NCI-H345 treated with DMSO at 0.1 percent for 48 hours (cell line): Measurements from ENCODE around the gene SMARCD2.
"Not testable (repeated sequence)": the region's sequence is repeated elsewhere in the genome, so short reads cannot be mapped to it uniquely, and the experiment has no call there.

Experiments
- DNase-seq: peaks from one replicate; lab custom pipeline; 2025; ENCODE audit not compliant: unreplicated experiment; lab: John Stamatoyannopoulos, UW

The SMARCD2 gene

DNA sequence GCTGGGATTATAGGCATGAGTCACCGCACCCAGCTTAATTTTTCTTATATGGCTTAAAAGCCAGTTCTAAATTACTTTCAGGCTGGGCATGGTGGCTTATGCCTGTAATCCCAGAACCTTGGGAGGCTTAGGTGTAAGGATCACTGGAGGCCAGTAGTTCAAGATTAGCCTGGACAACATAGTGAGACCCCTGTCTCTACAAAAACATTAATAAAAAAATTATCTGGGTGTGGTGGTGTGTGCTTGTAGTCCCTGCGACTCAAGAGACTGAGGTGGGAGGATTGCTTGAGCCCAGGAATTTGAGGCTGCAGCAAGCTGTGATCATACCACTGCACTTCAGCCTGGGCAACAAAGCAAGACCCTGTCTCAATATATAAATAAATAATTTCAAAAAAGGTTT is 10.8 kb upstream of the SMARCD2 start:
- no peak for DNase-seq

DNA sequence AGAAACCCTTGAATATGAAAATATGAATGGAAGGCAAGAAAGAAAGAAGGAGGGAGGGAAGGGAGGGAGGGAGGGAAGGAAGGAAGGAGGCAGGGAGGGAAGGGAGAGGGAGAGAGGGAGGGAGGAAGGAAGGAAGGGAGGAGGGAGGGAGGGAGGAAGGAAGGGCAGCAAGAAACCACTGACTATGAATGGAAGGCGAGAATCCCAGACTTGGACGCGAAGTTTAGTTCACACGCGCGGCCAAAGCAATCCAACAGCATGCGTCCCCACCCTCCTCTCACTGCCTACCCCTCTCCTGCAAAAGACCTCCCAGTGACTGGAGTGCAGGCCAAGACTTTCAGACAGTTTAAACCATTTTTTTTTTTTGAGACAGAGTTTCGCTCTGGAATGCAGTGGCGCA is 7.9 kb upstream of the SMARCD2 start:
- no peak for DNase-seq

DNA sequence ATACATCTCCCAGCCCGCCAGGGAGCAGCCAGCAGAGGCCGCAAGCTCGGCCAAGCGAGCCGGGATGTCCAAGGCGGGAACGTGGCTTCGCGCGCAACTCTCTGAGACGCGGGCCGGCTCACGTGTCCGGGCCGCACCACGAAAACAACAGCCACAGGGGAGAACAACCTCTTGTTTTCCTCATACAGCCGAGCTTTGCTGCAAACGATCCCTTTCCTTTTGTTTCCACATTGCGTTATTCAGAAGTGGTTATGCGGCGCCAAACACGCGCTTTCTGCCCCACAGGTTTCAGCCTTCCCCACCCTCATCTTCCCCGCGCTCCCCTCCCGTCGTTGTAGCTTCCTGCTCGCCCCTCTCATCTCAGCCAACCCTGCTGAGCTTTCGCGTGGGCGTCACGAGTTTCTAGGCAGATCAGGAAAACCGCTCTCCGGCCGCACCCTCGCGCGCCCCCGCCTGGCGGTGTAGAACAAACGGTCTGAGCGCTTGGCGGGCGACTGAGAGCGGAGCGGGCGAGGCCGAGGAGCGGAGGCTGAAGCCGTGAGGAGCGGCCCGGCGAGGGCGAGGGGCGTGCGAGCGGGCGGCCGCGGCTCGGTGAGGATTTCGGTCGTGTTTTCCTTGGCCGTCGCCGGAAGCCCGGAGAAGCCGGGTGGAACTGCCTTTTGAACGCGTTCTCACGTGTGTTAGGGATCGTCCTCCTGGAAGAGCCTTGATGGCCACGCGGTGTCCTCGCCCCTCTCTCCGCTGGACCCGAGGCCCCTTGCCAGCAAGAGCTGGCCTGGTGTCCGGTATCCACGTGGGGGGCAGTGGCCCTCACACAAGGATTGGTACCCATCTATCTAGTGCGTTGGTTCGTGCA is 6.6 kb upstream of the SMARCD2 start:
- no peak for DNase-seq

DNA sequence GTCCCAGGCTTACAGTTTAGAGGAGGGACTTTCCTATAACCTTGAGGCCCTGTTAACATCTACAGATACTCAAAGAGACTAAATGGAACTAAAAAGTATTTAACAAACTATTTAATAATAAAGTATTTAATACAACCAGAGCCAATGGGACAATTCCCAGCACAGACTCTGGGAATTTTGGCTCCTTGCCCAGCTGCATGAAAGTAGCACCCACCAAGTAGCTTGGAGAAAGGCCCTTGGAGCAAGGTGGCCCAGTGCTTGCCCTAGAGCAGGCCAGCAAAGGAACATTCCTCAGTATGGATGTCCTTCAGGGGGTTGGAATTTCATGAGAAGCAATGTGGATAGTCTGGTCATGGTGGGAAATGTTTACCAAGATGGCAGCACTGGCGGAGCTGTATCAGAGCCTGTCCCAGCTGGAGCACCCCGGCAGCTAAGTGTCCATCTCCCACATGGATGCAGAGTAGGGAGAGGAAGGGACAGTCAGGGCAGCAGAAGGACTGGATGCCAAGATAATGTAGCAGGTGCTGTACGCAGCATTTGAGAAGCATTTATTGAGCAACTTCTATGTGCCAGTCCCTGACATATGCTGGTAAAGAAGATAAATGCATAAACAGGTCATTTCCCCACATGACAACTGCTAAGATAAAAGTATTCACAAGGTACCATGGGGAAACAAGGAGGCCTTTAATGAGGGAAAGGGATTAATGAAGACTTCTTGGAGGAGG is 5.2 kb upstream of the SMARCD2 start:
- DNase-seq: no peak

DNA sequence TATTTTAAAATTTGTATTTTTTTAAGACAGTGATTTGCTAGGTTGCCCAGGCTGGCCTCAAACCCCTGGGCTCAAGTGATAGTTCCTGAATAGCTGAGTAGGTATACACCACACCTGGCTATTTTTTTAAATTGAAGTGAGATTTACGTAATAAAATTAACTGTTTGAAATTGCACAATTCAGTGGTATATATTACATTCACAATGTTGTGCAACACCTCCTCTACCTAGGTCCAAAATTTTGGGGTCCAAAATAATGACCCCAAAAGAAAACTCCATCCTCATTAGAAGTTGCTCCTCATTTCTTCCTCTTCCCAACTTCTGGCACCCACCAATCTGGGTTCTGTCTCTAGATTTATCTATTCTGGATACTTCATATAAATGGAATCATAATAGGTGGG is 3.0 kb upstream of the SMARCD2 start:
- DNase-seq: no peak

DNA sequence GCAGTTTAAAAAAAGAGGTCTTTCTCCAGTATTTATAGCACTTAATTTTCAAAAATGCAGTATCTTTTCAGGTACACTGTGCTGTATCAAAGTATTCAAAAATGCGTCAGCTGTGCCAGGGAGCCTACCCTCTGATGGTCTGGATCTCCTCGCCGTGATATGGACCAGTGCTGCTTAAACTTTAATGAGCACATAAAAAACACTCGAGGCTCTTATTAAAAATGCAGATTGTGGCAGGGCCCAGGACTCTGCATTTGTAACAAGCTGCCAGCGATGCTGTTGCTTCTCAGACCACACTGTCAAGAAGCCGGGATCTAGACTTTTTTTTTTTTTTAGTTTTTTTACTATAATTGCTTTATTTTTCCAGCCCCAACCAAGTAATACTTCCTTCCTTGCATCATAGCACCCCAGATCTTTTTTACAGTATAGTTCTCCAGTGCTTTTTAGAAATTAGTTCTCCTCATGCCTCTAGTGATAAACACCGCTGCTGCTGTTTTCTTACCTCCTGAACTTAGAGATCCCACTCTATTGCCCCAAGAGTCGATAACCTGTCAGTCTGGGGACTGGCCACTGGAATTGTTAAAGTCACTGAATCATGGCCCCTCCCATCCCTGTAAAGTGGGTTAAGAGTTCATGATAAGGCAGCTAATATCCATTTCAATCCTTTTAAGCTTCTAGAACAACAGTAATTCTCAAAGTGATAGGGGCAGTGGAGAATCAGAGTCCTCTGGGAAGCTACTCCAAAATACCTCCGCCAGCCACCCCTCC is 1.6 kb upstream of the SMARCD2 start:
- no peak for DNase-seq

DNA sequence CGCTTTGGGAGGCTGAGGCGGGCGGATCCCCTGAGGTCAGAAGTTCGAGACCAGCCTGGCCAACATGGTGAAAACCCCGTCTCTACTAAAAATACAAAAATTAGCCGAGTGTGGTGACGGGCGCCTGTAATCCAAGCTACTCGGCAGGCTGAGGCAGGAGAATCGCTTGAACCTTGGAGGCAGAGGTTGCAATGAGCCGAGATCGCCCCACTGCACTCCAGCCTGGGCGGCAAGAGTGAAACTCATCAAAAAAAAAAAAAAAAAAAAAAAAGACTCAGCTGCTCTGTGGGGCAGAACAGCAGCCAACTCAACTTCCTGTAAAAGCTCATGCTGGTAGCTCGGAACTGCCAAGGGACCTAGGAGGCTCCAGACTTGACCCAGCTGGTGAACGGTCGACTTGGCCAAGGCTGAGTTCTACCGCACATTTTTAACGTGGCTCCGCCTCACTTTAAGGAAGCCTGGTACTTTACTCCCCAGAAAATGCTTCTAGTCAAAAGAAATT is 953 bp upstream of the SMARCD2 start:
- not testable (repeated sequence) for DNase-seq

DNA sequence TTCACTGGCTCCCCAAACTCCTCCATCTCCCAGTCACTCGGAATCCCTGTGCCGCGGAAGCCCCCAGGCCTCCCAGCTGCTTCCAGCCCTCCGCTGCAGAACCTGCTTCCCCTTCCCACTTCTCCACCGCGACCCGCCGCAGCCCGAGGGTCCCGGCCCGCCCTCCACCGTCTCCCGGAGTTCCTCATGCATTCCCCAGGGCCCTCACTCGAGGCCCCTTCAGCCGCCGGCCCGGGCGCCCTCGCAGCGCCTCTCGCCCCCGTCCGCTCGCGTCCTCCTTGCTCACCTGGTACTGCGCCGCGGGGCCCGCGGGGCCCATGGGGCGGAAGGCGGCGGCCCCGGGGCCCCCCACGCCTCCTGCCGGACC is 329 bp downstream of the SMARCD2 start:
- DNase-seq: no peak

DNA sequence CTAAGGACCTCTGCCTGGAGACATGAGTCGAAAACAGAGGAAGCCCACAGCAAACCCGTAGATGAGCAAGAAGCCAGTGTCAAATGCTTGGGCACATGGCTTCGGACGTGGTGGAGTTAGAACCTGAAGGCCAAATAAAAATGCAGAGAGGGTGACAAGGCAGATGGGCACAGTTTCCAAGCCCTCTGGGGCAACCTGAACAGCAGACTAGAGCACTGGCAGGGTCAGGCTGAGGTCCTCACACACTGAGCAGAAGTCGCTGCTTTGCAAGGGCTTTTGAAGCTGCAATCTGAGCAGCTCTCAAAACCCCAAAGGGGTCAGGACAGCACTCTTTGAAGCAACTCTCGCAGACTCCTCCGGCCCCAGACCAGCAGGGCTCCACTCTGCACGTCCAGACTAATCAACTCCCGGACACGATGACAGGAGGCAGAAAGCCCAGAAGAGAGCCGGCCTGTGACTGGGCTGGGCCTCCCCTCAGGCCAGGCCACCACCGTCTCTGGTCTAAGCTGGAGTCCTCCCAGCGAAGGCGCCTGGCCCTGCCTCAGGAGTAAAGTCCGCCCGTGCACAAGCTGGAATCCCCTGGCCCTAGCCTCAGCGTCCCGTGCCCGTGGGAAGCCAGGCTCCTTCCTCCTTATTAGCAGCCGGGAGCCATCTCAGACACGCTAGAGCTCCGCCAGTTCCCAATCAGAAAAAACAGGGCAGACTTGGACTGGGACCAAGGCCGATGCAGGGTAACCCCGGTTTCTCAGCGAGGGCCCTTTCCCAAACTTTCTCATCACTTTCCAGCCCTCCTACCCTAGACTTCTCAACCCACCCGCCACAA is 924 bp downstream of the SMARCD2 start:
- no peak for DNase-seq

DNA sequence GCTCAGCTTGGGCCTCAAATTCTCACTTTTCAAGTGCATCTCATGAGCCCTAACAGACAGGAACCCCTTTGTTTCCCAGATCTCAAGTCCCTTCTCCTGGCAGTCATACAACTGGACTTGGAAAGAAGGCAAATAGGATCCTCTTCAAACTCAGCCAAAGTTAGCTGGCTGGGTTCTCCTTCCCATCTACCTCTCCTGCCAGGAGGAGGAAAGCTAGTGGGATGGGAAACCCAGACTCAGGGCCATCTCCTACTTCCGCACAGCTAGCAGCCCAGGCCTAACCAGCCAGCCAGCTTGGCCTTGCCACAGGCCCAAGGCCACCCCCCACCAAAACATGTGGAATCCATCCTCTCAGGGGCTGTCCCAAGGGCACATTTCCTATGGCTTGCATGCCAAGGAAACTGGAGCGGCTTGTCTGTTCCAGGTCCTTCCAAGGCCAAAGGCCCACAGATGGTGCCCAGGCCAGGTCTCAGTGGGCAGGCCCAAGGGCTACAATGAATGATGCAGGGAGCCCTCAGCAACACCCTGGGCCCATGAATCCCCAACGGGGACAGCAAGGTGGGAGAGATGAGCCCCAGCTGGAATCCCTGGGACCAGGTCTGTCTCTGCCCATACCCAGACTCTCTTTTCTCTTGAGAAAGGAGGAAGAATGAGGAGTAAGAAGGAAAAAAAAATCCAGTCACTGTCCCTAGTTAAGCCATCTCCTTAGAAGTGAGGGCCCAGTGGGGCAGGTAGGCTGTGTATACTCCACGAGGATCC is 1.7 kb downstream of the SMARCD2 start:
- DNase-seq: no peak

DNA sequence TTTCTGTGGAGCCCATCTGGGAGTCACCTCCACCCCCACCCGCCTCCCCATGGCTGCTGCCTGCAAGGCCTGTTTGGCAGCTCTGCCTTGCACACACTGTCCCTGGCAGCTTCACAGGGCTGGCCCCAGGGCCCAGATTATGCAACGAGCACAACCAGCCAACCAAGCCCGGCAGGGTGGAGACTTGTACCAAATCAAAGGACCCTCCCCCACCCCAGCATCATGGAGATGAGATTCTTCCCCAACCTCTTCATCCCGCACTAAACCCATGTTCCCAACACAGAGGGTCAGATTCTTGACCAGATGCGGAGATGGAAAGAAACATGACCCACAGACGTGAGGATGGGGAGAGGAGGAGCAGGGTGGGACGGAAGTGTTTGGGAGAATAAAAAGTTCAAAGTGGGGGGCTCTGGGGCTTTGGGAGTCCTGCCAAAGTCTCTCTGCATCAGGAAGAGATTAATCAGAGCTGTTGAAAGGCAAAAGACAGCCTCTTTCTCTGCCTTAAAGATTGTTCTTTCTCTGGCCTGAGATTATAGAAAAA is 3.8 kb downstream of the SMARCD2 start:
- DNase-seq: no peak

DNA sequence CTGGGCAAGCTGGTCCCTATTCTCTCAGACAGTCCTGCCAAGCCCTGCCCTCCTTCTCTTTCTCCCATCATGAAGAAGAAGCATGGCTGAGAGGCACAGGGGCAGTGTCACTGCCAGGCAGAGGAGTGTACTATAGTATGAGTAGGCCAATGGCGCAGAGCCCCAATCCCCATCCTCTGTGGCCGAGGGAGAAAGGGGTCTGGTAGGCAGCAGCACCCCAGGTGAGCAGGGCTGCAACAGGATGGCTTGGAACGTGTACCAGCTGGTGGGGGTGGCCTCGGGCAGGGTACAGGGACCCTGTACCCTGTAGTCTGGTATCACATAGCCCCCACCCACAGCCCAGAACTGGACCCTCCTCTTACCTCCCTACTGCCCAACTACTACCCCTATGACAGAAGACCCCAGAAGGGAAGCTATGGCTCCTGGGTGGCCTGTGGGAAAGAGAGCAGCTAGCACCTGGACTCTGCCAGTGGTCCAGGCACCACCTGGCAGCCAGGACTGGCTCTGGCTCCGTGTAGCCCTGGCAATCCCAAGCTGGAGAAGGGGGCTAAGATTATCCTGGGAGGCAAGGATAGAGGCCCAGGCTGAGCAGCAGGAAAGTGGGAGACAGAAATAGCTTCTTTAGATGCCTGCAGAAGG is 4.4 kb downstream of the SMARCD2 start:
- DNase-seq: no peak

DNA sequence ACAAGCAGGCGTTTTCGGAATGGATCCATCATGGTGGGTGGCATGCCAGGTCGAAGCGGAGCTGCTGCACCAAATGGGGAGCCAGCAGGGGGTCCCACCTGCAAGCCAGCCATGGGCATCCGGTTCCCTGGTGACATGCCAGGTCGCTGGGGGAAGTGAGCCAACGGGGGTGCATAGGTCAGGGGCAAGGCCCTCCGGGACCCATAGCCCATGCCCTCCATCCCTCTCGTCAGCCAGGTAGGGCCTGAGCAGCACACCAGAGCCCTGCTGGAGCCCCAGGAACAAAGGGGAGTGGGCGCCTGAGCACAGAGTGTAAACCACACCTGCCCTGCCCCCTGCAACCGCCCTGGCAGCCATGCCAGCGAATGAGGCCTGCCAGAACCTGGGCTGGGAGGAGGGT is 5.0 kb downstream of the SMARCD2 start:
- DNase-seq: no peak

DNA sequence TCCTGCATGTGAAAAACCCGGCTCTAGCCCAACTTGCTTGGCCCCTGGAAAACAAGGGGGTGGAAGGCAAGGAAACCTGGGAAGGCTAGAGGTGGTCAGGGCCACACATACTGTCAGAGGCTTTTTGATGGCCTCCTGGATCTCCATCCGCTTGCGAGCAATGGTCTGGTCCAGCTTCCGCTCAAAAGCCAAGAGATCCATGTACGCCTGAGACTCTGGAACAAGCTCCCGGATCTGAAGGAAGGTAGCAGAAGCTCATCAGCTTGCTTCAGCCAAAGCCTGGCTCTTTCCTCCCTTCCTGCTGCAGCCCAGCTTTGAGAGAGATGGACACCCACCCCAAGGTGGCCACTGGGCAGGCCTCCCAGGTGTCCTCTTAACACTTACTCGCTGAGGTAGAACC is 5.7 kb downstream of the SMARCD2 start:
- DNase-seq: no peak

DNA sequence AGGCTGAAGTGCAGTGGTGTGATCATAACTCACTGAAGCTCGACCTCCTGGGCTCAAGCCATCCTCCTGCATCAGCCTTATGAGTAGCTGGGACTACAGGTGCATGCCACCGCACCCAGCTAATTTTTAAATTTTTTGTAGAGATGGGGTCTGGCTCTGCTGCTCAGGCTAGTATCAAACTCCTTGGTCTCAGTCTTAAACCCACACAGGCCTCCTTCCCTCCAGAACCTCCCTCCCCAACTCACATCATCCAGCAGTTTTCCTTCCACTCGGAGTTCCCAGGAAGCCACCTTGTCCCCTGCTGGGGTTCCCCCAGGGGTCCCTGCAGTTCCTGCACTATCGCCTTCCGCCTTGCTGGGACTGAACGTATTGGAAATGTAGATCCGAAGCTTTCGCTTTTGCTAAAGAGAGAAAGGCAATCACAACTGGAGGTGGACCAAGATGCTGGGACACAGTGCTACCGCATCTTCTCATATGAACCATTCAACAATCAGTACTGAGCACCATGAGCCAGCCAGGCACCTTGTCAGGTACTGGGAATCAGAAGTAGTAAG is 7.2 kb downstream of the SMARCD2 start:
- DNase-seq: no peak

DNA sequence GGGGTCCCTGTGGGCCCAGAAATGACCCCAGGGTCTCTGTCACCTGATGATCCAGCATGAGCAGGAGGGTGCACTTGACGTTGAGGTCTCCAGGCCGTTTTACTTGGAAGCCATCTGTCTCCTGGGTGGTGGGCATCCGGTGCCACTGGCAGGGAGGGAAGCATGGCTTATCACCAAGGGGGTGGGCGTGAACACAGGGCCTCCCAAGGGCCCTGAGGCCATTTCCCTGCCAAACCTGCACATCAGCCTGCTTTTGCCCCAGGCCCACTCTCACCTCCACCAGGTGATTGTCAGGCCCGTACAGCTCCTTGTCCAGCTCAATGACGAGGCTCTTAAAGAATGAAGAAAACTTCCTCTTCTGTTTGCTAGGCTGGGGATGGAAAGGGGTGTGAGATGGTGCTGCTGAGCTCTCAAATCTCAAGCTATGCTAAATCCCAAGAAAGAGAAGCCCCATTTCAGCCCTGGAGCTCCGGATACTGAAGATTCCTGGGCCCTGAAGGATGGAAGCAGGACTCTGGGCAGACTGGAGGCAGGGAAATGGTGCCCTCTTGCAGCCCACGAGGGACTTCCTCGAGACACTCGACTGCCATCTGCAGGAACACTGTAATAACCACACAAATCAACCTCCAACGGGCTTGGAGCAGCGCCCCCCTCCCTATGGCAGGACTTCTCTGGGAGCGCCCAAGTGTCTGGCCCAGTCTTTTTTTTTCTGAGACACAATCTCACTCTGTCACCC is 7.9 kb downstream of the SMARCD2 start:
- no peak for DNase-seq

DNA sequence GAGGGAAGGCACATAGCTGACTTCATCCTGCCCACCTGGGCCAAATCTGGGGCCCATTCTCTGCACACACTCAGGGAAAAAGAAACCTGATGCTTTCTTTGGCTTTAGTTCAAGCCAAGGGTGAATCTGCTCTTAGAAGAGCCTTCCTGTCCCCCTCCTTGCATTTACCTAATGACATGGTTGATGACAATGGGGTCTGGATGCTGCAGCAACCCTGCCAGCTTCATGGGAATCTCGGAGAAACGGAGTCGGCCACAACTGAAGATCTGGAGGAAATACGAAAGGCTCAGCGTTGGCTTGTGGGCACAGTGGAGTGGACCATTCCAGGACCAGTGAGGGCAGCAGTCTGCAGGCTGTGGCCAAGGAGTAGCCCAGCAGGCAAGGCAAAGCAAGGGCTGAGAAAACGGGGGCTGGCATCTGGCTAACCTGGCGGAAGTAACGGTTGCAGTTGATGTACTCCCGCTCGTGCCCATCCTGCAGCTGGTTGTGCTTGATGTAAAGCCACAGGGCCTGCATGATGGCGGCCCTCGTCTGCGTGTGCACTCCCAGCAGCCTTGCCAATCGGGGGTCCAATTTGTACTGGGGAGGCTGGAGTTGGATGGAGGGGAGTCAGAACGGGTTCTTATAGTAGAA is 8.6 kb downstream of the SMARCD2 start:
- no peak for DNase-seq
